Lung (tissue), 12 donors: ENCODE measurements around the gene MN1. TPM values are rescaled to one million over a fixed set of nuclear protein-coding genes. Genes with fewer than 3 reads are reported as not detected.

ENCODE experiments used
- ATAC-seq: fragments of 200-7000 bp; cut with Tn5 transposase; one replicate; pipeline ENCODE4 v1.9.1; 2020; ENCODE audit warnings: moderate number of reproducible peaks; ENCODE audit not compliant: insufficient read depth, low FRiP score
- DNase-seq, 3 donors: peaks; one replicate each; pipeline ENCODE4 v3.0.0-alpha.2; 2013 to 2017
- H3K27ac ChIP-seq, 2 donors: one replicate each; pipeline ENCODE4 v1.5.1; 2013; ENCODE audit warnings: mild to moderate bottlenecking in 2 of 2, moderate library complexity in 2 of 2, control low read depth in 1 of 2, inconsistent platforms in 1 of 2, low read depth in 1 of 2, low read length in 1 of 2
- H3K27me3 ChIP-seq, 3 donors: one replicate each; pipeline ENCODE4 v1.5.1; 2013; ENCODE audit warnings: low read length in 2 of 3; ENCODE audit not compliant: control insufficient read depth in 3 of 3, insufficient read depth in 3 of 3
- H3K36me3 ChIP-seq, 4 donors: one replicate each; pipeline ENCODE4 v1.5.1; 2013; ENCODE audit warnings: low read length in 4 of 4, mild to moderate bottlenecking in 1 of 4, moderate library complexity in 1 of 4; ENCODE audit not compliant: control insufficient read depth in 4 of 4, insufficient read depth in 4 of 4
- H3K4me1 ChIP-seq, 5 donors: one replicate each; pipeline ENCODE4 v1.5.1; 2013; ENCODE audit warnings: low read length in 5 of 5, mild to moderate bottlenecking in 2 of 5, moderate library complexity in 1 of 5; ENCODE audit not compliant: control insufficient read depth in 5 of 5, insufficient read depth in 5 of 5
- H3K4me3 ChIP-seq: one replicate; pipeline ENCODE4 v1.5.1; 2013; ENCODE audit warnings: mild to moderate bottlenecking, control low read depth, moderate library complexity
- H3K9ac ChIP-seq, 2 donors: one replicate each; pipeline ENCODE4 v1.5.1; 2013; ENCODE audit warnings: low read length in 2 of 2, control low read depth in 1 of 2; ENCODE audit not compliant: insufficient read depth in 1 of 2
- H3K9me3 ChIP-seq, 4 donors: one replicate each; pipeline ENCODE4 v1.5.1; 2013; ENCODE audit warnings: low read length in 3 of 4, mild to moderate bottlenecking in 1 of 4, moderate library complexity in 1 of 4; ENCODE audit not compliant: control insufficient read depth in 4 of 4, insufficient read depth in 3 of 4
- WGBS, 2 donors: extraction: QIAGEN DNeasy Blood & Tissue Kit; methylation state at CpG; one replicate each; pipeline ENCODE4 v1.1.7; 2013; 5-methylcytosine and 5-hydroxymethylcytosine counted together
- polyA plus RNA-seq, 2 donors: library from polyadenylated mRNA; stranded (reverse); fragments of 200-250 nt; gene quantifications; one replicate each; pipeline ENCODE4 v1.2.1, GENCODE V29; 2013
- total RNA-seq, 2 donors: library from RNA; depleted of rRNA in 1 of 2; stranded (reverse); fragments of >200 nt in 1 of 2; gene quantifications; one replicate each; pipeline ENCODE4 v1.2.1, GENCODE V29; 2014 to 2021
- TF ChIP-seq, protein P1 (sequence below): IDR thresholded peaks from 2 replicates; pipeline ENCODE4 v1.5.1; 2012; ENCODE audit warnings: mild to moderate bottlenecking; ENCODE audit errors: control extremely low read depth, extremely low read depth
- donor health status: control.
- donor health status: control.
- donor health status: Bipolar disorder and iron deficiency.
- donor health status: healthy.
- donor health status: DM: yes; HTN: yes; CAD: no.

The MN1 gene
- total and polyA plus RNA-seq, 4 donors: 2.4 to 6.5 (median 3.6) TPM

DNA sequence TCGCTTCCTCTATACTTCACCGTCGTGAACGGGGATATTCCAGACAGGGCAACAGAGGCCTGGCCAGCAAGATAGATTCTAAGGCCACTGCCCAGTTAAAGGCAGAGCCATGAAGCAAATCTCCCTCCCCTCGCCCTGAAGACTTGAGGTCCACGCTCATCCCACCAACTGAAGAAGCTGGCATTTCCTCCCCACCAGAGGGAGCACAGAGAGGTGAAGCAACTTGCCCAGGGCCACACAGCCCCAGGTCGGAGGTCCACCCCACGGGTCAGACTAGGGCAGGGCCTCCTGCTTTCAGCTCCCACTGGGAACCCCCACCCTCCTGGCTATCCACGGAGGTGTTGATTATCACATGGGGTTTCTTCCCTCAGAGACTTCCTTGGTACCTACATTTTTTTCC is 27.4 kb downstream of the MN1 start:
- H3K4me1 ChIP-seq: peaks cover 0 to 15% (median 8%) of the 10 kb centered on the region in 5 donors
- WGBS, 2 donors: 82 to 87% methylated on average over 9 of the region's 9 CpGs
- H3K9ac ChIP-seq: no peak overlapping the region
- H3K4me3 ChIP-seq: no peak overlapping the region
- no peaks in the 10 kb centered on the region for H3K36me3 ChIP-seq
- TF ChIP-seq, protein P1, sequence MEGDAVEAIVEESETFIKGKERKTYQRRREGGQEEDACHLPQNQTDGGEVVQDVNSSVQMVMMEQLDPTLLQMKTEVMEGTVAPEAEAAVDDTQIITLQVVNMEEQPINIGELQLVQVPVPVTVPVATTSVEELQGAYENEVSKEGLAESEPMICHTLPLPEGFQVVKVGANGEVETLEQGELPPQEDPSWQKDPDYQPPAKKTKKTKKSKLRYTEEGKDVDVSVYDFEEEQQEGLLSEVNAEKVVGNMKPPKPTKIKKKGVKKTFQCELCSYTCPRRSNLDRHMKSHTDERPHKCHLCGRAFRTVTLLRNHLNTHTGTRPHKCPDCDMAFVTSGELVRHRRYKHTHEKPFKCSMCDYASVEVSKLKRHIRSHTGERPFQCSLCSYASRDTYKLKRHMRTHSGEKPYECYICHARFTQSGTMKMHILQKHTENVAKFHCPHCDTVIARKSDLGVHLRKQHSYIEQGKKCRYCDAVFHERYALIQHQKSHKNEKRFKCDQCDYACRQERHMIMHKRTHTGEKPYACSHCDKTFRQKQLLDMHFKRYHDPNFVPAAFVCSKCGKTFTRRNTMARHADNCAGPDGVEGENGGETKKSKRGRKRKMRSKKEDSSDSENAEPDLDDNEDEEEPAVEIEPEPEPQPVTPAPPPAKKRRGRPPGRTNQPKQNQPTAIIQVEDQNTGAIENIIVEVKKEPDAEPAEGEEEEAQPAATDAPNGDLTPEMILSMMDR: no peak
- DNase-seq (no peak), ATAC-seq (no peak)
- H3K9me3 ChIP-seq: peaks cover 0 to 2% (median 0%) of the 10 kb centered on the region in 4 donors
- no peak overlapping the region for H3K27ac ChIP-seq
- no peaks in the 10 kb centered on the region for H3K27me3 ChIP-seq

DNA sequence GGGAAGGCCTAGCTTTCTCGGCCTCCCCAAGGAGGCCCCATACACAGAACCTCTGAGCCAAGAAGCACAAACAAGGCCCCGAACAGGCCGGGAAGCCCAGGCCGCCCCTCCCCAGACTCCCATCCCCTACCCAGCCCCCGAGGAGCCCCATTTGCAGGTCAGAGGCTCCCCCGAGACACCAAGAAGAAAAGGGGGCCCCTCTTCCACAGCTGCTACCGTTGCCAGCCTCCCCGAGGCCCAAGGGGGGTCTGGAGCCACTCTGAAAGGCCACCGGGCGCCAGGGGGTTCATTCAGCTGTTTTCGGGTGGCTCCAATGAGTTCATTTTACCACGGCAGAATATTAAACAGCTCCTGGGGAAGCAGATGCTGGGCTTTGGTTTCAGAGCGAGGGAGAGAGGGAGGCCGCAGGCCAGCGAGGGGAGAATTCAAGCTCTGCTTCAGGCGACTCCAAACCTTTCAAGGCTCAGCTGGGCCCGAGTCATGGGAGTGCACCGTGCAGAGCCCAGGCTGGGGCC is 28.5 kb downstream of the MN1 start:
- Histone ChIP-seq H3K4me1 (peaks cover 0 to 15% (median 3%) of the 10 kb centered on the region in 5 donors), H3K27ac (no peak overlapping the region), H3K27me3 (no peaks in the 10 kb centered on the region), H3K36me3 (no peaks in the 10 kb centered on the region), H3K4me3 (no peak overlapping the region), H3K9me3 (peaks cover 0 to 2% (median 0%) of the 10 kb centered on the region in 4 donors), H3K9ac (no peak overlapping the region)
- no peak for ATAC-seq
- TF ChIP-seq, protein P1: no peak
- WGBS, 2 donors: 89 to 94% methylated on average over 18 of the region's 18 CpGs
- DNase-seq: no peak

DNA sequence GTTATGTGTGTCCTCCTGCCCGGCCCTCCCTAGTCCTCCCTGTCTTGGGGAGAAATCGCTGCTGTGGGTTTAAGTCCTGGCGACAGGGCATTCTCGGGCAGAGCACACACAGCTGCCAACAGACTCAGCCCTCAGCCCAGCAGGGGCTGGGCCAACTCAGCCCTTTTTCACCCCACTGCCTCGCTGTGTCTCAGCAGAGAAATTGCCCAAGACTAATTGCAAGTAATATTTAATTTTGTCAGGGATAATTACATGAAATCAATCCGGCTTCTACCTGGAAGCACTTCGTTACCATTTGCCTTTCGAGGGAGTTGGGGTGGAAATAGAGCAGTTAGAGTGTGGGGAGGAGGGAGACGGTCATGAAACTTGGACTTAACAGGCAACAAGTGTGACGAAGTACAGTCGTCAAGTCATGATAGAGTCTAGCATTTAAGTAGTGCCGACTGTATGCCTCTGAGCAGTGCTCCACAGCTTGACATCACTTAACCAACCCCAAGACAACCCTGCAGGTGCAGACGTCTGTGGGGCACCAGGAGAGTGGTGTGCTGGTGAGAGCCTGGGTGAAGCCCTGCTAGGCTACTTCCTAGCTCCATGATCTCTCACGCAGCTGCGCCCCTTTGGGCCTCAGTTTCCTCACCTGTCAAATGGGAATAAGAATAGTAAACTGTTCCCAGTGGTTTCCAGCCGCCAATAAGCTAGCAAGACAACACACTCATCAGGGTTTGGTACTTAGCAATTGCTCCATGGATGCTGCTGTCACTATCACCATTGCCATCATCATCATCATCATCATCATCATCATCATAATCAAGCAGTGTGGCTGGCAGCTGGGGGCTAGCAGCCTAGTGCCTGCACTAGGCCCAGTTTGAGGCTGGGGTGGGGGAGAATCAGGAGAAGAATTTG is 29.2 kb downstream of the MN1 start:
- ATAC-seq (no peak), DNase-seq (no peak)
- Histone ChIP-seq H3K4me3 (no peak overlapping the region), H3K9me3 (peaks cover 0 to 2% (median 0%) of the 10 kb centered on the region in 4 donors), H3K27me3 (no peaks in the 10 kb centered on the region), H3K36me3 (no peaks in the 10 kb centered on the region), H3K27ac (no peak overlapping the region), H3K9ac (no peak overlapping the region), H3K4me1 (peaks cover 0 to 15% (median 3%) of the 10 kb centered on the region in 5 donors)
- TF ChIP-seq, protein P1: no peak
- WGBS, 2 donors: 85 to 89% methylated on average over 16 of the region's 16 CpGs
